ENCODE data around the gene MRPL27. TPM values are rescaled to one million over a fixed set of nuclear protein-coding genes. Genes with fewer than 3 reads are reported as not detected.

MRPL27 gene
- total RNA-seq, 2 experiments from 2014 or later: 62.9 to 71.4 TPM

- H3K4me3 Mint-ChIP-seq: no peak overlapping the region
- peaks cover 8% of the 10 kb centered on the region for H3K4me1 Mint-ChIP-seq
- no peaks in the 10 kb centered on the region for H3K27me3 Mint-ChIP-seq
- POLR2A ChIA-PET: no interaction called here
- CTCF ChIA-PET: interaction anchor here (1.7 kb wide), 1 partner anchor 33 kb away, joined by 5 read pairs; the partner anchor contains the start of gene LRRC59
- no peaks in the 10 kb centered on the region for H3K9me3 Mint-ChIP-seq
- no peak overlapping the region for H3K27ac Mint-ChIP-seq
- H3K36me3 Mint-ChIP-seq (ENCODE audit: low read depth): peaks cover 26% of the 10 kb centered on the region
- no peak for DNase-seq
These were observed 8.3 kb downstream of the MRPL27 start for GRCh38 chr17:50364715-50365114.

GRCh38 chr17:50364061-50364458 is 8.9 kb downstream of the MRPL27 start:
- H3K9me3 Mint-ChIP-seq: no peaks in the 10 kb centered on the region
- CTCF ChIA-PET: interaction anchor here (1.4 to 3.9 kb wide), 2 partner anchors 16 to 33 kb away, joined by 4 to 34 read pairs; partner anchors contain the start of gene LRRC59
- no peak overlapping the region for H3K4me3 Mint-ChIP-seq
- peaks cover 8% of the 10 kb centered on the region for H3K4me1 Mint-ChIP-seq
- H3K27ac Mint-ChIP-seq: peak overlapping the region; percentile 15
- H3K36me3 Mint-ChIP-seq (ENCODE audit: low read depth): peaks cover 20% of the 10 kb centered on the region
- no peak for DNase-seq
- H3K27me3 Mint-ChIP-seq: no peaks in the 10 kb centered on the region
- POLR2A ChIA-PET: no interaction called here

- ChIA-PET POLR2A (no interaction called here), CTCF (interaction anchor here (0.5 to 3.9 kb wide), 6 partner anchors 16 to 831 kb away, joined by 3 to 34 read pairs (median 4); partner anchors contain the start of genes LRRC59 and XYLT2)
- peaks cover 8% of the 10 kb centered on the region for H3K4me1 Mint-ChIP-seq
- peak overlapping the region; percentile 15 for H3K27ac Mint-ChIP-seq
- no peak overlapping the region for H3K4me3 Mint-ChIP-seq
- peaks cover 16% of the 10 kb centered on the region for H3K36me3 Mint-ChIP-seq (ENCODE audit: low read depth)
- DNase-seq: no peak
- H3K9me3 Mint-ChIP-seq: no peaks in the 10 kb centered on the region
- H3K27me3 Mint-ChIP-seq: no peaks in the 10 kb centered on the region
These were observed 9.5 kb downstream of the MRPL27 start for GRCh38 chr17:50363217-50364060.

GRCh38 chr17:50362661-50363060 is 10.3 kb downstream of the MRPL27 start:
- no peaks in the 10 kb centered on the region for H3K27me3 Mint-ChIP-seq
- ChIA-PET POLR2A (no interaction called here), CTCF (interaction anchor here (0.5 to 3.9 kb wide), 15 partner anchors 8 to 756 kb away, joined by 3 to 34 read pairs (median 3); partner anchors contain the start of genes EME1, LRRC59, MRPL27 and XYLT2)
- no peaks in the 10 kb centered on the region for H3K9me3 Mint-ChIP-seq
- peaks cover 16% of the 10 kb centered on the region for H3K36me3 Mint-ChIP-seq (ENCODE audit: low read depth)
- H3K4me3 Mint-ChIP-seq: no peak overlapping the region
- no peak for DNase-seq
- H3K27ac Mint-ChIP-seq: peak overlapping the region; percentile 61
- peaks cover 8% of the 10 kb centered on the region for H3K4me1 Mint-ChIP-seq

- ChIA-PET CTCF (interaction anchor here (0.5 to 3.9 kb wide), 20 partner anchors 9 to 755 kb away, joined by 3 to 34 read pairs (median 3); partner anchors contain the start of genes EME1, LRRC59, MRPL27 and WFIKKN2), POLR2A (no interaction called here)
- no peak overlapping the region for H3K4me3 Mint-ChIP-seq
- DNase-seq: peak; percentile 70
- H3K27me3 Mint-ChIP-seq: no peaks in the 10 kb centered on the region
- H3K27ac Mint-ChIP-seq: peak overlapping the region; percentile 61
- no peaks in the 10 kb centered on the region for H3K9me3 Mint-ChIP-seq
- peaks cover 12% of the 10 kb centered on the region for H3K36me3 Mint-ChIP-seq (ENCODE audit: low read depth)
- H3K4me1 Mint-ChIP-seq: peaks cover 8% of the 10 kb centered on the region
These were observed 11.2 kb downstream of the MRPL27 start for GRCh38 chr17:50361561-50362480.

GRCh38 chr17:50360486-50361115 is 12.4 kb downstream of the MRPL27 start:
- DNase-seq: no peak
- Mint-ChIP-seq H3K27ac (no peak overlapping the region), H3K4me1 (peaks cover 8% of the 10 kb centered on the region), H3K4me3 (no peak overlapping the region), H3K9me3 (no peaks in the 10 kb centered on the region), H3K36me3 (ENCODE audit: low read depth) (peaks cover 10% of the 10 kb centered on the region), H3K27me3 (no peaks in the 10 kb centered on the region)
- CTCF ChIA-PET: interaction anchor here (1.2 to 3.9 kb wide), 7 partner anchors 9 to 163 kb away, joined by 3 to 34 read pairs (median 9); partner anchors contain the start of genes EME1, LRRC59, MRPL27 and XYLT2
- POLR2A ChIA-PET: no interaction called here

GRCh38 chr17:50359998-50360461 is 13.0 kb downstream of the MRPL27 start:
- Mint-ChIP-seq H3K4me3 (no peak overlapping the region), H3K9me3 (no peaks in the 10 kb centered on the region), H3K27ac (no peak overlapping the region), H3K36me3 (ENCODE audit: low read depth) (peaks cover 10% of the 10 kb centered on the region), H3K4me1 (peaks cover 8% of the 10 kb centered on the region), H3K27me3 (no peaks in the 10 kb centered on the region)
- ChIA-PET POLR2A (no interaction called here), CTCF (interaction anchor here (1.2 to 2.0 kb wide), 3 partner anchors 9 to 37 kb away, joined by 3 to 9 read pairs (median 4); partner anchors contain the start of genes EME1, LRRC59 and MRPL27)
- DNase-seq: no peak

- Mint-ChIP-seq H3K27me3 (no peaks in the 10 kb centered on the region), H3K4me3 (no peak overlapping the region), H3K27ac (no peak overlapping the region), H3K36me3 (ENCODE audit: low read depth) (peaks cover 13% of the 10 kb centered on the region), H3K9me3 (no peaks in the 10 kb centered on the region), H3K4me1 (peaks cover 8% of the 10 kb centered on the region)
- no peak for DNase-seq
- CTCF ChIA-PET: interaction anchor here (1.5 to 2.0 kb wide), 2 partner anchors 20 to 38 kb away, joined by 3 to 9 read pairs; partner anchors contain the start of gene LRRC59
- POLR2A ChIA-PET: no interaction called here
These were observed 13.8 kb downstream of the MRPL27 start for GRCh38 chr17:50359005-50359699.

GRCh38 chr17:50358177-50358576 is 14.8 kb downstream of the MRPL27 start:
- Mint-ChIP-seq H3K27ac (no peak overlapping the region), H3K9me3 (no peaks in the 10 kb centered on the region), H3K4me1 (peaks cover 8% of the 10 kb centered on the region), H3K36me3 (ENCODE audit: low read depth) (peaks cover 13% of the 10 kb centered on the region), H3K4me3 (no peak overlapping the region), H3K27me3 (no peaks in the 10 kb centered on the region)
- ChIA-PET CTCF (interaction anchor here (0.8 to 1.5 kb wide), 3 partner anchors 8 to 21 kb away, joined by 3 read pairs; no protein-coding TSS in a partner anchor), POLR2A (no interaction called here)
- DNase-seq: no peak

GRCh38 chr17:50356892-50357510 is 16.0 kb downstream of the MRPL27 start:
- DNase-seq: no peak
- Mint-ChIP-seq H3K27me3 (no peaks in the 10 kb centered on the region), H3K27ac (no peak overlapping the region), H3K4me3 (no peak overlapping the region), H3K9me3 (no peaks in the 10 kb centered on the region), H3K36me3 (ENCODE audit: low read depth) (peaks cover 13% of the 10 kb centered on the region), H3K4me1 (peaks cover 2% of the 10 kb centered on the region)
- ChIA-PET CTCF (no interaction called here), POLR2A (no interaction called here)

GRCh38 chr17:50356418-50356817 is 16.6 kb downstream of the MRPL27 start:
- H3K36me3 Mint-ChIP-seq (ENCODE audit: low read depth): peaks cover 13% of the 10 kb centered on the region
- no peaks in the 10 kb centered on the region for H3K9me3 Mint-ChIP-seq
- H3K4me1 Mint-ChIP-seq: peaks cover 2% of the 10 kb centered on the region
- H3K27me3 Mint-ChIP-seq: no peaks in the 10 kb centered on the region
- POLR2A ChIA-PET: no interaction called here
- CTCF ChIA-PET: no interaction called here
- no peak overlapping the region for H3K4me3 Mint-ChIP-seq
- H3K27ac Mint-ChIP-seq: no peak overlapping the region
- DNase-seq: no peak
